Measurements from ENCODE around the gene GNAS.

- TF ChIP-seq CTCF (IDR thresholded peaks at IDR 0.05; ENCODE audit: low read depth, low read length, poor library complexity, severe bottlenecking) = no peak
- no peak for TF ChIP-seq EZH2phosphoT487 (IDR thresholded peaks at IDR 0.05; ENCODE audit: borderline replicate concordance, low read length)
These were observed 78.0 kb downstream of the GNAS start for GRCh38 chr20:58930496-58930895.

Data from DOHH2 (cell line).